Erythroblast (primary cell): ENCODE data around the gene AVPI1.

Experiments used
- GATA1 ChIP-seq: IDR thresholded peaks from 2 replicates; pipeline ENCODE4 v1.6.1; 2011; ENCODE audit warnings: low read depth, mild to moderate bottlenecking, control low read depth, low read length, moderate library complexity
- POLR2A ChIP-seq: IDR thresholded peaks from 2 replicates; pipeline ENCODE4 v1.6.1; 2011; ENCODE audit warnings: mild to moderate bottlenecking, low read length

- TF ChIP-seq POLR2A = no peak
- TF ChIP-seq GATA1 = no peak
Observed at GRCh38 chr10:97705006-97705670, 18.1 kb upstream of the AVPI1 start.
